ENCODE measurements around the gene ABHD3.
"Not testable (repeated sequence)": the region's sequence is repeated elsewhere in the genome, so short reads cannot be mapped to it uniquely, and the experiment has no call there.

DNA sequence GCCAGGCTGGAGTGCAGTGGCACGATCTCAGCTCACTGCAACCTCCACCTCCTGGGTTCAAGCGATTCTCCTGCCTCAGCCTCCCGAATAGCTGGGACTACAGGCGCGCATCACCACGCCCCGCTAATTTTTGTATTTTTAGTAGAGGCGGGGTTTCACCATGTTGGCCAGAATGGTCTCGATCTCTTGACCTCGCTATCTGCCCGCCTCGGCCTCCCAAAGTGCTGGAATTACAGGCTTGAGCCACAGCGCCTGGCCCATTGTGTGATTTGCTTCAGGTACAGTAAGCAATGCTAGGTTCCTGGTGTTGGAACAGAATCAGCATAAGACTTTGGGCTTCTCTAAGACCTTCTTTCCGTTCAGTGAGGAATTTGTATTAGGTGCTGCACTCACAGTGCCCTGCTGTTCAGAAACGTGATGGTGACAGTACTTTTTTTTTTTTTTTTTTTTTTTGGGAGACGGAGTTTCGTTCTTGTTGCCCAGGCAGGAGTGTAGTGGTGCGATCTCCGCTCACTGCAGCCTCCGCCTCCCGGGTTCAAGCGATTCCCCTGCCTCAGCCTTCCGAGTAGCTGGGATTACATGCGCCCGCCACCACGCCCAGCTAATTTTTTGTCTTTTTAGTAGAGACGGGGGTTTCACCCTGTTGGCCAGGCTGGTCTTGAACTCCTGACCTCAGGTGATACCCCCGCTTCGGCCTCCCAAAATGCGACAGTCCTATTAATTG lies 93.0 kb downstream of the ABHD3 start:
- TF ChIP-seq, protein P1, sequence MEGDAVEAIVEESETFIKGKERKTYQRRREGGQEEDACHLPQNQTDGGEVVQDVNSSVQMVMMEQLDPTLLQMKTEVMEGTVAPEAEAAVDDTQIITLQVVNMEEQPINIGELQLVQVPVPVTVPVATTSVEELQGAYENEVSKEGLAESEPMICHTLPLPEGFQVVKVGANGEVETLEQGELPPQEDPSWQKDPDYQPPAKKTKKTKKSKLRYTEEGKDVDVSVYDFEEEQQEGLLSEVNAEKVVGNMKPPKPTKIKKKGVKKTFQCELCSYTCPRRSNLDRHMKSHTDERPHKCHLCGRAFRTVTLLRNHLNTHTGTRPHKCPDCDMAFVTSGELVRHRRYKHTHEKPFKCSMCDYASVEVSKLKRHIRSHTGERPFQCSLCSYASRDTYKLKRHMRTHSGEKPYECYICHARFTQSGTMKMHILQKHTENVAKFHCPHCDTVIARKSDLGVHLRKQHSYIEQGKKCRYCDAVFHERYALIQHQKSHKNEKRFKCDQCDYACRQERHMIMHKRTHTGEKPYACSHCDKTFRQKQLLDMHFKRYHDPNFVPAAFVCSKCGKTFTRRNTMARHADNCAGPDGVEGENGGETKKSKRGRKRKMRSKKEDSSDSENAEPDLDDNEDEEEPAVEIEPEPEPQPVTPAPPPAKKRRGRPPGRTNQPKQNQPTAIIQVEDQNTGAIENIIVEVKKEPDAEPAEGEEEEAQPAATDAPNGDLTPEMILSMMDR (IDR thresholded peaks at IDR 0.05), result not testable (repeated sequence)
- TF ChIP-seq POLR2AphosphoS5 (IDR thresholded peaks at IDR 0.05), result not testable (repeated sequence)
